Astrocyte (in vitro differentiated cells and primary cell): ENCODE measurements around the gene USP13. TPM values are rescaled to one million over a fixed set of nuclear protein-coding genes. Genes with fewer than 3 reads are reported as not detected.

ENCODE experiments used
- DNase-seq: peaks from one replicate; pipeline ENCODE4 v3.0.0-alpha.2; 2010; ENCODE audit warnings: low read depth
- FAIRE-seq: peaks from 2 replicates; lab custom pipeline; 2011; peaks lifted over from hg19 to GRCh38; lab: Jason Lieb, UNC
- H2AFZ ChIP-seq: 2 replicates; pipeline ENCODE4 v1.6.0; 2012; ENCODE audit warnings: low read depth, low read length, inconsistent platforms
- H3K27ac ChIP-seq: 2 replicates; pipeline ENCODE4 v1.5.1; 2011; ENCODE audit warnings: low read depth, low read length, inconsistent platforms
- H3K27me3 ChIP-seq: 2 replicates; pipeline ENCODE4 v1.6.0; 2011; ENCODE audit warnings: low read length, inconsistent platforms; ENCODE audit not compliant: insufficient read depth
- H3K36me3 ChIP-seq: 2 replicates; pipeline ENCODE4 v1.5.1; 2011; ENCODE audit warnings: low read length, inconsistent platforms; ENCODE audit not compliant: insufficient read depth
- H3K4me1 ChIP-seq: 2 replicates; pipeline ENCODE4 v1.5.1; 2011; ENCODE audit warnings: low read length, inconsistent platforms; ENCODE audit not compliant: insufficient read depth
- H3K4me2 ChIP-seq: 2 replicates; pipeline ENCODE4 v1.6.0; 2012; ENCODE audit warnings: low read length, inconsistent platforms
- H3K4me3 ChIP-seq: 2 replicates; pipeline ENCODE4 v1.5.1; 2011; ENCODE audit warnings: low read depth, mild to moderate bottlenecking, low read length, inconsistent platforms; ENCODE audit not compliant: insufficient read depth
- H3K79me2 ChIP-seq: 2 replicates; pipeline ENCODE4 v1.6.0; 2012; ENCODE audit warnings: mild to moderate bottlenecking, low read length, inconsistent platforms; ENCODE audit not compliant: insufficient read depth
- H3K9ac ChIP-seq: 2 replicates; pipeline ENCODE4 v1.6.0; 2012; ENCODE audit warnings: mild to moderate bottlenecking, low read length, inconsistent platforms
- H3K9me3 ChIP-seq: 2 replicates; pipeline ENCODE4 v1.5.1; 2012; ENCODE audit warnings: low read depth, mild to moderate bottlenecking, low read length, inconsistent platforms; ENCODE audit not compliant: insufficient read depth
- H4K20me1 ChIP-seq: 2 replicates; pipeline ENCODE4 v1.6.0; 2012; ENCODE audit warnings: low read length, inconsistent platforms; ENCODE audit not compliant: insufficient read depth
- H3K27ac Mint-ChIP-seq: one replicate; pipeline ENCODE4 v1.8.0; 2021; ENCODE audit warnings: mild to moderate bottlenecking, mixed read lengths; ENCODE audit not compliant: unreplicated experiment
- H3K27me3 Mint-ChIP-seq: one replicate; pipeline ENCODE4 v1.8.0; 2021; ENCODE audit warnings: low read depth, mixed read lengths; ENCODE audit not compliant: unreplicated experiment
- H3K36me3 Mint-ChIP-seq: one replicate; pipeline ENCODE4 v1.8.0; 2021; ENCODE audit warnings: low read depth, mixed read lengths; ENCODE audit not compliant: unreplicated experiment
- H3K4me1 Mint-ChIP-seq: one replicate; pipeline ENCODE4 v1.8.0; 2021; ENCODE audit warnings: low read depth, mixed read lengths; ENCODE audit not compliant: unreplicated experiment
- H3K4me3 Mint-ChIP-seq: one replicate; pipeline ENCODE4 v1.8.0; 2021; ENCODE audit warnings: mild to moderate bottlenecking, moderate library complexity, mixed read lengths; ENCODE audit not compliant: unreplicated experiment
- H3K9me3 Mint-ChIP-seq: one replicate; pipeline ENCODE4 v1.8.0; 2021; ENCODE audit warnings: mild to moderate bottlenecking, mixed read lengths; ENCODE audit not compliant: unreplicated experiment
- EZH2 ChIP-seq: IDR thresholded peaks from 2 replicates; pipeline ENCODE4 v1.6.1; 2012; ENCODE audit warnings: mild to moderate bottlenecking, low read length, inconsistent platforms; ENCODE audit not compliant: insufficient read depth
- total RNA-seq: library from RNA; stranded (reverse); gene quantifications from 2 replicates; pipeline ENCODE4 v1.2.1, GENCODE V29; 2021
- TF ChIP-seq, protein P1 (sequence below): IDR thresholded peaks from 2 replicates; pipeline ENCODE4 v1.5.1; 2011; ENCODE audit warnings: low read depth, mild to moderate bottlenecking, inconsistent platforms, low read length, moderate library complexity; ENCODE audit not compliant: insufficient read depth

The USP13 gene
- total RNA-seq, 1 donor from 2014 or later = 7.4 TPM

- H3K27me3 Mint-ChIP-seq = no peaks in the 10 kb centered on the region
- Histone ChIP-seq H2AFZ (no peak overlapping the region), H3K9ac (no peak overlapping the region), H3K4me3 (no peak overlapping the region), H3K79me2 (no peaks in the 10 kb centered on the region), H3K27me3 (no peaks in the 10 kb centered on the region), H3K9me3 (no peaks in the 10 kb centered on the region), H3K4me1 (no peaks in the 10 kb centered on the region), H3K4me2 (no peak overlapping the region), H4K20me1 (peaks cover 4% of the 10 kb centered on the region), H3K27ac (no peak overlapping the region), H3K36me3 (peaks cover 8% of the 10 kb centered on the region)
- H3K4me1 Mint-ChIP-seq = peaks cover 2% of the 10 kb centered on the region
- peaks cover 6% of the 10 kb centered on the region for H3K36me3 Mint-ChIP-seq
- no peak for TF ChIP-seq EZH2
- TF ChIP-seq, protein P1, sequence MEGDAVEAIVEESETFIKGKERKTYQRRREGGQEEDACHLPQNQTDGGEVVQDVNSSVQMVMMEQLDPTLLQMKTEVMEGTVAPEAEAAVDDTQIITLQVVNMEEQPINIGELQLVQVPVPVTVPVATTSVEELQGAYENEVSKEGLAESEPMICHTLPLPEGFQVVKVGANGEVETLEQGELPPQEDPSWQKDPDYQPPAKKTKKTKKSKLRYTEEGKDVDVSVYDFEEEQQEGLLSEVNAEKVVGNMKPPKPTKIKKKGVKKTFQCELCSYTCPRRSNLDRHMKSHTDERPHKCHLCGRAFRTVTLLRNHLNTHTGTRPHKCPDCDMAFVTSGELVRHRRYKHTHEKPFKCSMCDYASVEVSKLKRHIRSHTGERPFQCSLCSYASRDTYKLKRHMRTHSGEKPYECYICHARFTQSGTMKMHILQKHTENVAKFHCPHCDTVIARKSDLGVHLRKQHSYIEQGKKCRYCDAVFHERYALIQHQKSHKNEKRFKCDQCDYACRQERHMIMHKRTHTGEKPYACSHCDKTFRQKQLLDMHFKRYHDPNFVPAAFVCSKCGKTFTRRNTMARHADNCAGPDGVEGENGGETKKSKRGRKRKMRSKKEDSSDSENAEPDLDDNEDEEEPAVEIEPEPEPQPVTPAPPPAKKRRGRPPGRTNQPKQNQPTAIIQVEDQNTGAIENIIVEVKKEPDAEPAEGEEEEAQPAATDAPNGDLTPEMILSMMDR = no peak
- H3K27ac Mint-ChIP-seq = no peak overlapping the region
- no peak for FAIRE-seq
- no peaks in the 10 kb centered on the region for H3K9me3 Mint-ChIP-seq
- no peak overlapping the region for H3K4me3 Mint-ChIP-seq
- no peak for DNase-seq
These were observed 87.2 kb downstream of the USP13 start for GRCh38 chr3:179739816-179740594.

DNA sequence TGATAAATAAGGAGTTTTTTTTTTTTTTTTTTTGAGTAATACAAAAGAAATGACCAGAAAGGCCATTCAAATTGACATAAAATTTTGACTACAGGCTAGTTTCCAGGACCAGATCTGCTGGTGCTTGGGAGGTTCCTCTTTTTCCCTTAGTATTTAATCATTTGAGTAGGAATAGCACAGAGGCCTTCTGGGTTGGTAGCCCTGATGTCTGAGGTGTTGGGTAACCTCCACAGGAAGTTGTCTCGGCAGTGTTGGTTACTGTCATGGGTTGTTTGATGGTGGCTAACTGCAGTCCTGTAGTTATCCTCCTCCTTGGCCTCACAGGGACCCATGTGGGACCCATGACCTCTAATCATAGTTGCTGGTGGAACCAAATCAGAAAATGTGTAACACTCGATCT is 91.1 kb downstream of the USP13 start:
- DNase-seq (no peak), FAIRE-seq (no peak)
- Mint-ChIP-seq H3K4me3 (no peak overlapping the region), H3K9me3 (no peaks in the 10 kb centered on the region), H3K27me3 (no peaks in the 10 kb centered on the region), H3K36me3 (peaks cover 4% of the 10 kb centered on the region), H3K4me1 (peaks cover 2% of the 10 kb centered on the region), H3K27ac (no peak overlapping the region)
- Histone ChIP-seq H3K9ac (no peak overlapping the region), H3K36me3 (peaks cover 8% of the 10 kb centered on the region), H3K4me2 (no peak overlapping the region), H3K4me1 (no peaks in the 10 kb centered on the region), H3K27ac (no peak overlapping the region), H3K79me2 (no peaks in the 10 kb centered on the region), H3K9me3 (no peaks in the 10 kb centered on the region), H4K20me1 (no peaks in the 10 kb centered on the region), H2AFZ (no peak overlapping the region), H3K4me3 (no peak overlapping the region), H3K27me3 (no peaks in the 10 kb centered on the region)
- TF ChIP-seq EZH2 = no peak

- no peak for FAIRE-seq
- H3K4me3 ChIP-seq = no peak overlapping the region
These were observed 91.8 kb downstream of the USP13 start for GRCh38 chr3:179744667-179745066.

More at GRCh38 chr3:179744667-179745066, 91.8 kb downstream of the USP13 start:
- peaks cover 8% of the 10 kb centered on the region for H3K36me3 ChIP-seq
- H3K27ac ChIP-seq = no peak overlapping the region
- H3K9me3 ChIP-seq = no peaks in the 10 kb centered on the region
- H3K79me2 ChIP-seq = no peaks in the 10 kb centered on the region
- H3K4me2 ChIP-seq = no peak overlapping the region
- TF ChIP-seq, protein P1 = no peak
- TF ChIP-seq EZH2 = no peak
- H3K9ac ChIP-seq = no peak overlapping the region
- H3K27ac Mint-ChIP-seq = no peak overlapping the region
- no peak overlapping the region for H3K4me3 Mint-ChIP-seq
- H3K36me3 Mint-ChIP-seq = peaks cover 4% of the 10 kb centered on the region
- no peak for DNase-seq
- no peaks in the 10 kb centered on the region for H3K27me3 ChIP-seq
- H2AFZ ChIP-seq = no peak overlapping the region
- H3K4me1 ChIP-seq = no peaks in the 10 kb centered on the region
- H3K27me3 Mint-ChIP-seq = no peaks in the 10 kb centered on the region
- H4K20me1 ChIP-seq = no peaks in the 10 kb centered on the region
- peaks cover 2% of the 10 kb centered on the region for H3K4me1 Mint-ChIP-seq
- H3K9me3 Mint-ChIP-seq = no peaks in the 10 kb centered on the region
